ENCODE measurements around the gene MEAK7.

MEAK7 gene

GRCh38 chr16:84541999-84542817 lies 37.7 kb upstream of the MEAK7 start:
- no peak for TF ChIP-seq ZNF274 (IDR thresholded peaks at IDR 0.05; ENCODE audit: low read depth, low read length)
- no peak overlapping the region for H3K4me3 ChIP-seq (ENCODE audit: low read length)

GRCh38 chr16:84540194-84540593 lies 35.7 kb upstream of the MEAK7 start:
- no peak for TF ChIP-seq ZNF274 (IDR thresholded peaks at IDR 0.05; ENCODE audit: low read depth, low read length)
- H3K4me3 ChIP-seq (ENCODE audit: low read length) = no peak overlapping the region

GRCh38 chr16:84538222-84538840 lies 33.9 kb upstream of the MEAK7 start:
- no peak overlapping the region for H3K4me3 ChIP-seq (ENCODE audit: low read length)
- no peak for TF ChIP-seq ZNF274 (IDR thresholded peaks at IDR 0.05; ENCODE audit: low read depth, low read length)

- no peak for TF ChIP-seq ZNF274 (IDR thresholded peaks at IDR 0.05; ENCODE audit: low read depth, low read length)
- no peak overlapping the region for H3K4me3 ChIP-seq (ENCODE audit: low read length)
Measured at GRCh38 chr16:84537491-84538151, 33.2 kb upstream of the MEAK7 start.

GRCh38 chr16:84535851-84536250 lies 31.4 kb upstream of the MEAK7 start:
- TF ChIP-seq ZNF274 (IDR thresholded peaks at IDR 0.05; ENCODE audit: low read depth, low read length) = no peak
- H3K4me3 ChIP-seq (ENCODE audit: low read length) = no peak overlapping the region

- TF ChIP-seq ZNF274 (IDR thresholded peaks at IDR 0.05; ENCODE audit: low read depth, low read length) = no peak
Measured at GRCh38 chr16:84535408-84535807, 30.9 kb upstream of the MEAK7 start.

GRCh38 chr16:84534815-84535214 lies 30.4 kb upstream of the MEAK7 start:
- TF ChIP-seq ZNF274 (IDR thresholded peaks at IDR 0.05; ENCODE audit: low read depth, low read length) = no peak
- H3K4me3 ChIP-seq (ENCODE audit: low read length) = no peak overlapping the region

More at GRCh38 chr16:84535408-84535807, 30.9 kb upstream of the MEAK7 start:
- no peak overlapping the region for H3K4me3 ChIP-seq (ENCODE audit: low read length)

- no peak overlapping the region for H3K4me3 ChIP-seq (ENCODE audit: low read length)
- no peak for TF ChIP-seq ZNF274 (IDR thresholded peaks at IDR 0.05; ENCODE audit: low read depth, low read length)
Measured at GRCh38 chr16:84532855-84533486, 28.5 kb upstream of the MEAK7 start.

GRCh38 chr16:84532291-84532724 lies 27.8 kb upstream of the MEAK7 start:
- no peak for TF ChIP-seq ZNF274 (IDR thresholded peaks at IDR 0.05; ENCODE audit: low read depth, low read length)
- H3K4me3 ChIP-seq (ENCODE audit: low read length) = no peak overlapping the region

- no peak overlapping the region for H3K4me3 ChIP-seq (ENCODE audit: low read length)
- no peak for TF ChIP-seq ZNF274 (IDR thresholded peaks at IDR 0.05; ENCODE audit: low read depth, low read length)
Measured at GRCh38 chr16:84531671-84532111, 27.2 kb upstream of the MEAK7 start.

GRCh38 chr16:84530590-84530989 lies 26.1 kb upstream of the MEAK7 start:
- no peak overlapping the region for H3K4me3 ChIP-seq (ENCODE audit: low read length)
- TF ChIP-seq ZNF274 (IDR thresholded peaks at IDR 0.05; ENCODE audit: low read depth, low read length) = no peak

- no peak overlapping the region for H3K4me3 ChIP-seq (ENCODE audit: low read length)
- TF ChIP-seq ZNF274 (IDR thresholded peaks at IDR 0.05; ENCODE audit: low read depth, low read length) = no peak
Measured at GRCh38 chr16:84529607-84530006, 25.1 kb upstream of the MEAK7 start.

GRCh38 chr16:84528322-84528721 lies 23.9 kb upstream of the MEAK7 start:
- no peak overlapping the region for H3K4me3 ChIP-seq (ENCODE audit: low read length)
- TF ChIP-seq ZNF274 (IDR thresholded peaks at IDR 0.05; ENCODE audit: low read depth, low read length) = no peak

- no peak overlapping the region for H3K4me3 ChIP-seq (ENCODE audit: low read length)
- no peak for TF ChIP-seq ZNF274 (IDR thresholded peaks at IDR 0.05; ENCODE audit: low read depth, low read length)
Measured at GRCh38 chr16:84527532-84528269, 23.2 kb upstream of the MEAK7 start.
